Astrocyte (in vitro differentiated cells and primary cell): ENCODE results near the gene CARD10. TPM values are rescaled to one million over a fixed set of nuclear protein-coding genes. Genes with fewer than 3 reads are reported as not detected.

ENCODE experiments used
- DNase-seq: peaks from one replicate; pipeline ENCODE4 v3.0.0-alpha.2; 2010; ENCODE audit warnings: low read depth
- FAIRE-seq: peaks from 2 replicates; lab custom pipeline; 2011; peaks lifted over from hg19 to GRCh38; lab: Jason Lieb, UNC
- H2AFZ ChIP-seq: 2 replicates; pipeline ENCODE4 v1.6.0; 2012; ENCODE audit warnings: low read depth, low read length, inconsistent platforms
- H3K27ac ChIP-seq: 2 replicates; pipeline ENCODE4 v1.5.1; 2011; ENCODE audit warnings: low read depth, low read length, inconsistent platforms
- H3K27me3 ChIP-seq: 2 replicates; pipeline ENCODE4 v1.6.0; 2011; ENCODE audit warnings: low read length, inconsistent platforms; ENCODE audit not compliant: insufficient read depth
- H3K36me3 ChIP-seq: 2 replicates; pipeline ENCODE4 v1.5.1; 2011; ENCODE audit warnings: low read length, inconsistent platforms; ENCODE audit not compliant: insufficient read depth
- H3K4me1 ChIP-seq: 2 replicates; pipeline ENCODE4 v1.5.1; 2011; ENCODE audit warnings: low read length, inconsistent platforms; ENCODE audit not compliant: insufficient read depth
- H3K4me2 ChIP-seq: 2 replicates; pipeline ENCODE4 v1.6.0; 2012; ENCODE audit warnings: low read length, inconsistent platforms
- H3K4me3 ChIP-seq: 2 replicates; pipeline ENCODE4 v1.5.1; 2011; ENCODE audit warnings: low read depth, mild to moderate bottlenecking, low read length, inconsistent platforms; ENCODE audit not compliant: insufficient read depth
- H3K79me2 ChIP-seq: 2 replicates; pipeline ENCODE4 v1.6.0; 2012; ENCODE audit warnings: mild to moderate bottlenecking, low read length, inconsistent platforms; ENCODE audit not compliant: insufficient read depth
- H3K9ac ChIP-seq: 2 replicates; pipeline ENCODE4 v1.6.0; 2012; ENCODE audit warnings: mild to moderate bottlenecking, low read length, inconsistent platforms
- H3K9me3 ChIP-seq: 2 replicates; pipeline ENCODE4 v1.5.1; 2012; ENCODE audit warnings: low read depth, mild to moderate bottlenecking, low read length, inconsistent platforms; ENCODE audit not compliant: insufficient read depth
- H4K20me1 ChIP-seq: 2 replicates; pipeline ENCODE4 v1.6.0; 2012; ENCODE audit warnings: low read length, inconsistent platforms; ENCODE audit not compliant: insufficient read depth
- H3K27ac Mint-ChIP-seq: one replicate; pipeline ENCODE4 v1.8.0; 2021; ENCODE audit warnings: mild to moderate bottlenecking, mixed read lengths; ENCODE audit not compliant: unreplicated experiment
- H3K27me3 Mint-ChIP-seq: one replicate; pipeline ENCODE4 v1.8.0; 2021; ENCODE audit warnings: low read depth, mixed read lengths; ENCODE audit not compliant: unreplicated experiment
- H3K36me3 Mint-ChIP-seq: one replicate; pipeline ENCODE4 v1.8.0; 2021; ENCODE audit warnings: low read depth, mixed read lengths; ENCODE audit not compliant: unreplicated experiment
- H3K4me1 Mint-ChIP-seq: one replicate; pipeline ENCODE4 v1.8.0; 2021; ENCODE audit warnings: low read depth, mixed read lengths; ENCODE audit not compliant: unreplicated experiment
- H3K4me3 Mint-ChIP-seq: one replicate; pipeline ENCODE4 v1.8.0; 2021; ENCODE audit warnings: mild to moderate bottlenecking, moderate library complexity, mixed read lengths; ENCODE audit not compliant: unreplicated experiment
- H3K9me3 Mint-ChIP-seq: one replicate; pipeline ENCODE4 v1.8.0; 2021; ENCODE audit warnings: mild to moderate bottlenecking, mixed read lengths; ENCODE audit not compliant: unreplicated experiment
- CTCF ChIP-seq: IDR thresholded peaks from 2 replicates; pipeline ENCODE4 v1.5.1; 2011; ENCODE audit warnings: low read depth, mild to moderate bottlenecking, inconsistent platforms, low read length, moderate library complexity; ENCODE audit not compliant: insufficient read depth
- EZH2 ChIP-seq: IDR thresholded peaks from 2 replicates; pipeline ENCODE4 v1.6.1; 2012; ENCODE audit warnings: mild to moderate bottlenecking, low read length, inconsistent platforms; ENCODE audit not compliant: insufficient read depth
- total RNA-seq: library from RNA; stranded (reverse); gene quantifications from 2 replicates; pipeline ENCODE4 v1.2.1, GENCODE V29; 2021

The CARD10 gene
- total RNA-seq, 1 donor from 2014 or later = 22.6 TPM

DNA sequence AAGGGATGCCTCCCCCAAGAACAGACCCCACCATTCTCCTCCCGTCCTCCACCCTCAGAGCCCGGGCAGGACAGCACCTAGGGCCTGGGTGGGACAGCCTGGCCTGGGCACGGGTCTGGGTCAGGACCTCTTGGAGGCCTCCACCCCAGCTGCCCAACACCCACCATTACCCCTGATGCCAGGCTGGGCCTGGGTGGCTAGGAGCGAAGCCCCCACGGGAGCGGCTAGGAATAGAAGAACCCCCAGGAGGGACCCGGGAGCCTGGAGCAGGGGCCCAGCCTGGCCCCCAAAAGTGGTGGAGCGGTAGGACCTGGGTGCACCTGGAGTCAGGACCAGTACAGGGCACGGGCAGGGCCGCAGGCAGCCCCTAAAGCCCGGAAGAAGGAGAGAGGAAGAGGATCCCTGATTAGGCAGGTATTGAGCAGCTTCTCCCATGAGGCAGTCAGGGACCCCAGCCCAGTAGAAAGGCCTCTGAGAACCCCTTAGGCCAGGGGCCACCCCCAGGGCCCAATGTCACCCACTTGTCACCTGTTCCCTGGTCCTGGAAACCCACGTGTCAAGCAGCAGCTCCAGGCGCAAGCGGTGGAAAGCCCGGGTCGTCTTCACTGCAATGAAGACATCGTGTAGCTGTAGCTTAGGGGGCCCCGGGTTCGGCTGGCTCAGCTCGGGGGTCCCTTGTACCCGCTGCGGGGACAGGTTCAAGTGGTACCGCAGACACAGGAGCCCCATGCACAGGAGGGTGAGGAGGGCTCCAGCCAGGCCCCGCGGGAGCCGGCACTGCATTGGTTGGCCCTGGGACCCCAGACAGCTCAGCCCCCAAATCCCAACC, 33.6 kb downstream of the CARD10 start:
- peaks cover 9% of the 10 kb centered on the region for H3K4me1 ChIP-seq
- TF ChIP-seq EZH2 (no peak), CTCF (no peak)
- no peak overlapping the region for H3K4me3 ChIP-seq
- no peak overlapping the region for H2AFZ ChIP-seq
- H3K4me1 Mint-ChIP-seq = peaks cover 8% of the 10 kb centered on the region
- H3K27me3 ChIP-seq = no peaks in the 10 kb centered on the region
- no peak for FAIRE-seq
- no peak overlapping the region for H3K27ac Mint-ChIP-seq
- no peak for DNase-seq
- H3K4me2 ChIP-seq = peak overlapping the region; percentile 74
- H3K9me3 Mint-ChIP-seq = no peaks in the 10 kb centered on the region
- H3K9ac ChIP-seq = no peak overlapping the region
- no peaks in the 10 kb centered on the region for H4K20me1 ChIP-seq
- no peak overlapping the region for H3K4me3 Mint-ChIP-seq
- H3K27ac ChIP-seq = no peak overlapping the region
- no peaks in the 10 kb centered on the region for H3K9me3 ChIP-seq
- no peaks in the 10 kb centered on the region for H3K79me2 ChIP-seq
- H3K36me3 ChIP-seq = peaks cover 3% of the 10 kb centered on the region
- peaks cover 7% of the 10 kb centered on the region for H3K36me3 Mint-ChIP-seq
- peaks cover 29% of the 10 kb centered on the region for H3K27me3 Mint-ChIP-seq

GRCh38 chr22:37484480-37485394, 34.5 kb downstream of the CARD10 start:
- Histone ChIP-seq H3K27ac (no peak overlapping the region), H3K4me3 (no peak overlapping the region), H3K4me2 (no peak overlapping the region), H3K4me1 (peaks cover 9% of the 10 kb centered on the region), H3K9ac (no peak overlapping the region), H3K9me3 (no peaks in the 10 kb centered on the region), H3K27me3 (no peaks in the 10 kb centered on the region), H3K36me3 (peaks cover 2% of the 10 kb centered on the region), H2AFZ (no peak overlapping the region), H4K20me1 (no peaks in the 10 kb centered on the region), H3K79me2 (no peaks in the 10 kb centered on the region)
- no peak for FAIRE-seq
- Mint-ChIP-seq H3K36me3 (peaks cover 4% of the 10 kb centered on the region), H3K9me3 (no peaks in the 10 kb centered on the region), H3K4me3 (no peak overlapping the region), H3K4me1 (peaks cover 8% of the 10 kb centered on the region), H3K27ac (no peak overlapping the region), H3K27me3 (peaks cover 29% of the 10 kb centered on the region)
- DNase-seq = no peak
- TF ChIP-seq CTCF = no peak
- TF ChIP-seq EZH2 = no peak
